Measurements from ENCODE around the gene BIK.
"Not testable (repeated sequence)": the region's sequence is repeated elsewhere in the genome, so short reads cannot be mapped to it uniquely, and the experiment has no call there.

The BIK gene

GRCh38 chr22:43104950-43105349, 5.6 kb upstream of the BIK start:
- not testable (repeated sequence) for DNase-seq (ENCODE audit: low spot score)

DNA sequence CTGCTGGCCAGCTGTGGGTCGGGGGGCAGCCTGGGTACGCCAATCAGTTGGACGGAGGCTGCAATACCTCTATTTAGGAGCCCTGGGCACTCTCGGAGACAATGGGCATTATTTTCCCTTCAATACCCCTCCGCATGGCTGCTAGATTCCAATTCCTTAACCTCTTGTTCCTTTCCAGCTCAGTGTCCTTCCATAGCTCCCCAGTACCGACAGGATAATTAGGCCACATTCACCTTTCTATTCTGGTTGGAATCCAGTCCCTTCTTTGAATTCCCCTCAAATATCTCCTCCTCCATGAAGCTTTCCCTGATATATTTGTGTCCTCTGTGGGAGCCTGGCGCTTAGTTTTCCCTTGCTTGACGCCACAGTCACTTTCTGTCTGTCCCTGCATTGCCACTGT, 4.2 kb upstream of the BIK start:
- no peak for DNase-seq (ENCODE audit: low spot score)

DNA sequence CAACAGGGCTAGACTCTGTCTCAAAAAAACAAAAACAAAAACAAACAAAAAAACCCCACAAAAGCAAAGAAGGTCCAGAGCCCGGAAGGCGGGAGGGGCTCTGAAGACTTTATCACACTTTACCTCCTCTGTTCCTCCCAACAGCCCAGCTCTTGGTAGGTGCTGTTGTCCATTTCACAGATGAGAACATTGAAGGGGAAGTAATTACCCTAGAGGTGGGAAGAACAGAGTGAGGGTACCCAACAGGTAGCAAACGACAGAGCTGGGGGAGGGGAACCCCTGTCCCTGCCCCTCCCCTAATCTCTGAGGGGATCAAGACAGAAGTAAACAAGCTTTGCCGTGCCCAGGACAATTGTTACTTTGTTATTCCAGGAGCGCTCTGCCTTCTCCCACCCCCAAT, 1.0 kb upstream of the BIK start:
- no peak for DNase-seq (ENCODE audit: low spot score)

DNA sequence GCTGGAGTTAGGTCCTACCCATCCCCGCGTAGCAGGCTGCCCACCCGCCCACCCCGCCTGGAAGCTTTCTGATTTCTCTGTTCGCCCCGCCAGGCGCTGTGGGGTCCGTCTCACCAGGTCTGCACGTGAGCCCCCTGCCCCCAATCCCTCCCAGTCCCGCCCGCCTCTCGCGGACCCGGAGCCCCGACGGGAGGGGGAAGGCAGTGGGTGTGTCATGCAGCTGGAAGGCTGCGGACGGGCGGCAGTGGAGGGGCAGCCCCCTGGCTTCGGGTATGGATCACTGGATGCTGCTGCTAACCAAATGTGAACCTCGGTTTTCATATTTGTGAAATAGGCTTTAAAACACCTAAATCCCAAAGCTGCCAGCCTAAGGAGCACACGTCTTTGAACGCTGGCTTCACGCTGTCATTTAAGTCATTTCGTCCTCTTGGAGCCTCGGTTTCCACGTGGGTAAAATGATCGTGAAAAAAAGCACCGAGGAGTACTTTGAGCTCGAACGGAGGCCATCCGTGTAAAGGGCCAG, 568 bp upstream of the BIK start:
- DNase-seq (ENCODE audit: low spot score), result no peak

- DNase-seq (ENCODE audit: low spot score), result peak; percentile 45
Observed at GRCh38 chr22:43110927-43111623, 525 bp downstream of the BIK start.

DNA sequence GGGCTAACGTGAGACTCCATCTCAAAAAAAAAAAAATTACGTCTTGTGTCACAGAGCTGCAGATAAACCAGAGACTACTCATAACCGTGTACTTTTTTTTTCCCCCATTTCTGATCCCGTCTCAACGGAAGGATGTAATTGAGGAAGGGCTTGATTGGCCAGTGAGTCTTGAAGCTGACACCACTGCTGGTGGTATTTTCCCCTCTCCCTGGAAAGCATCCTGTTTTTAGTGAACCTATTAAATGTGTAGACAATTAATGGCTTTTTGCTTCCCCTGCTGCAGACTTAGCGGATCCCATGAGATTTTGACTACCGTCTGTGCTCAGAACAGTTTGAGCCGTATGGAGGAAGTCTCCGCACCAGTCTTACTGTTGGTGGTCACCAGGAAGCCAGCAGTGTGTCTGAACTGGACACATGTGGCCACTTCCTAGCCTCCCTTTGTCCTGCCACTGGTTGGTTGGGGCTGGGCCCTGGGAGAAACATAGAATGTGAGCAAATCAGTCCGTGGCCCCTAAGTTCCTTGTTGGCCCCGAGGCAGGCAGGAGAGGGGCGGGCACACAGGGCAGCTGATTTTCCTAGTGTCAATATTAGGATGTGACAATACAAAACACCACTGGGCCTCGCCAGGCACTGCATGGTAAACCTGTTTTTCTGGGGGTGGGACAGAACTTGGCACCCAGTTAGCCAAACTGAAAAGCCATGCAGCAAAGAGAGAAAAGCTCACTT, 3.1 kb downstream of the BIK start:
- no peak for DNase-seq (ENCODE audit: low spot score)

DNA sequence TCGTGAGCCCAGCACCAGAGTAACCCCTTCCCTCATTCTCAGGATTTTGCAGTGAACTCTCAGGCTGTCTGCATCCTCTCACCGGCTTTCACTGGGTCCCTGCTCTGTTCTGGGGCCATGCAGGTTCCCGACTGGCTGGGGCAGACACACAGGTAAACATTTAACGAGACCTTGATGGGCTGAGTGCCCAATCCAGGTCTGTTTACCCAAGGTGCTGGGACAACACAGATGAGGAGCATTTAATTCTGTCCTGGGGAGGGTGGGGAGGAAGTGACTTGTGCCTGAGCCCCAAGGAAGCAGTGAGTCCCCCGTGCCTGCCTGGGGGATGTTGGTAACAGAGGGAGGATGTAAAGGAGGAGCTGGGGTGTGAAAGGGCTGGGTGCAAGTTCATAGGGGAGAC, 4.4 kb downstream of the BIK start:
- no peak for DNase-seq (ENCODE audit: low spot score)

DNA sequence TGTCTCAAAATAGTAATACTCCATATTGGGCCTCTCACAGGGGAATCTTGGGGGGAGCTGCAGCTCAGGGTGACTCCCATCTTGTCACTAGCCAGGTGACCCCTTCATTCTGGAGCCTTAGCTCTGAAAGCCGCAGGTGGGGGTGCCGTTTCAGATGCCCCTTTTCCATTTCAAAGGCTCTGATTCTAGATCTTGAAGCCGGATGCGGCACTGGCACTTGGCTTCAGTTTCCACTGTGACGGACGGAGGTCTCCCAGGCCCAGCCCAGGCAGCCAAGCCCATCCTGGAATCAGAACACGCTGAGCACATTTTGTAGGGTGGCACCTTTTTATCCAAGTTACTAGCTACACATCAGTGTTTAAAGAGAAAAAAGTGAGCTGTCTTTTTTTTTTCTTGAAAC, 6.4 kb downstream of the BIK start:
- DNase-seq (ENCODE audit: low spot score), result no peak

GRCh38 chr22:43118024-43118849, 7.7 kb downstream of the BIK start:
- DNase-seq (ENCODE audit: low spot score), result no peak

DNA sequence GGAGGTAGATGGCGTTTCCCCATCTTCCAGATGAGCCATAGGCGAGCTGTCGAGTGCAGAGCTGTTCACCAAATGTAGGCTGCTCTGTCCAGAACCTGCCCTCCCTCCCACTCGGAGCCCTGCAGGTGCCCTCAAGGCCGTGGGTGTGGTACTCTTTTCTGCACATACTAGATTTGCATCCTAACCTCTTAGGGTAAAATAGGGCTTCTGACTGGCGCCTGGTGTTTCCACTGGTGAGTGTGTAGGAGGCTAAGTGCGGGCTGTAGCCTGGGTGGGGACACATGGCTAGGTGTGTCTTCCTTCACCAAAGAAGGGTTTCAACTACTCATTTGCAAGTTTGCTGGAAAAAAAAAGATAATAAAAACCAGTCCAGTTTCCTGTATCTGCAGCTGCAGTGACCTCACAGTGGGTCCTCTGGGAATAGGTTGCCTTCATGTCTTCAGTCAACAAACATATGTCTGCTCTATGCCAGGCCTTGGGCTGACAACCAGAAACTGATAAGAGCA, 8.5 kb downstream of the BIK start:
- DNase-seq (ENCODE audit: low spot score), result no peak

DNA sequence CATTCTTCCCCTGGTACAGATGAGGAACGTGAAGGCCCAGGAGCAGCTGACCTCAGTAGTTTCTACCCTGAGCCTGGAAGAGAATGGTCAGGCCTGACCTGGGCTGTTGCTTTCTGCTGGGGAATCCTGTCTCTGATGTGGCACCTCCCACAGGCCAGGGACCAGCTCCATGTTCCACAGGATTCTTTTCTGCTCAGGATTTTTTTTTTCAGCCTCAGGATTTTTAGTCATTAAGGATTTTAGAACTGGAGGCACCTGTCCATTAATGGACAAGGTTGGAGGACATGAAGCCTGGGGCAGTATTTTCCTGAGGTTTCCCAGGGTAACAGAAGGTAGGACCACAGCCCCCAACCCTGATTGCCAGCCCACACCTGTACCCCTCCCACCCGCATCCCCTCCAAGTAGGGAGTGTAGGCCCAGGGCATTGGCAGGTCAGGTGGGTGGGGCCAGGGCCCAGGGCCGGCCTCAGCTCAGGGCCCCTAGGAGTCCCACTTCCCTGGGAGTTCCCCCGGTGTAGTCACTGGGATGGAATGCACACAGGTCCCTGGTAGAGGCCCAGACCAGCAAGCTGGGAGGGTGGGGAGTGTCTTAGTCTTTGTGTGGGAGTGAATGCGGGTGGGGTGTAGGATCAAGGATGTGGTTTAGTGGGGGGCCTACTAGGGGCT, 16.1 kb downstream of the BIK start:
- no peak for DNase-seq (ENCODE audit: low spot score)

DNA sequence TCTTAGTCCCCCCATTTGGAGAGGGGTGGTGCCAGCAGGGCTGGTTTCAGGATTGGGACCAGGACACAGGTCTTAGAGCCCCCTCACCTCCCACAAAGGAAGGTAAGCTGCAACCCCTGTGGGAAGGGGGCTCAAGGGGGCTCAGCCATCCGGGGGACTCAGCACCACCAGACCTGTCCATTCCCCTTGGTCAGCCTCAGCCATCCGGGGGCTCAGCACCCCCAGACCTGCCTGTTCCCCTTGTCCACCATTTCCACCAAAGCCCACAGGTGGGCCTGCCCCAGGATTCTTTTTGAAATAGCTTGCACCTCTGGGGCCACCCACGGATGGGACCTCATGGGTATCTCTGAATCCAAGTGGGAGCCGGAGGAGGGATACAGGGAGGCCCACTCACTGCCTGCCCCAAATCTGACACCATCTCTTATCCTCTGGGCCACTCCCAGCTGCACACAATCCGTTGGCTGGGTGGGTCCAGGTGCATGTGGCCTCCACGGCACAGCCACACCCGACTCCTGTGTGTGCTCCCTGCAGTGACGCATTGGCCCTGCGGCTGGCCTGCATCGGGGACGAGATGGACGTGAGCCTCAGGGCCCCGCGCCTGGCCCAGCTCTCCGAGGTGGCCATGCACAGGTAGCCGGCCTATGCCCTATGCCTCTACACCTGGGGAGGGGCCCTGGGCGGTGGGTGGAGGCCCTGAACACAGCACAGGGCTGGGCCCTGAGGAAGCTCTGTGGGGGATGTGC, 16.8 kb downstream of the BIK start:
- DNase-seq (ENCODE audit: low spot score), result no peak

DNA sequence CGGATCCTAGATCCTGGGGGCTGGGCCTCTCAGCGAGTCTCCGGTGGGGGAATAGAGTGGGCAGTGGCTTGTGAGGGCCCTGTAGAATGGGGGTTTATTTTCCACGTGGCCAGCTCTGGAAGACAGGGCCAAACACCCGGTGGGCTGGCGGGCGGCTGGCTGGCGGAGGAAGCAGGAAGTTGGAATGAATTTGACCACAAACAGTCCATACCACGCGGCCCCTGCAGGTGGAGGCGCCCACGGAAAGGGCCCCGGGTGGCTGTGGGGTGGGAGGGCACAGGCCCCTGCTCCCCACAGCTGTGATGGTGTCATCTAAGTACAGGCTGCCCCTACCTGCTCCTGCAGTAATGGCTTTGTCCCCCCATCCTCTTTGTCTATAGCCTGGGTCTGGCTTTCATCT, 17.6 kb downstream of the BIK start:
- no peak for DNase-seq (ENCODE audit: low spot score)

- no peak for DNase-seq (ENCODE audit: low spot score)
Observed at GRCh38 chr22:43128928-43129424, 18.4 kb downstream of the BIK start.

GRCh38 chr22:43129426-43130425, 19.2 kb downstream of the BIK start:
- DNase-seq (ENCODE audit: low spot score), result no peak

GRCh38 chr22:43131773-43132501, 21.4 kb downstream of the BIK start:
- DNase-seq (ENCODE audit: low spot score), result no peak

DNA sequence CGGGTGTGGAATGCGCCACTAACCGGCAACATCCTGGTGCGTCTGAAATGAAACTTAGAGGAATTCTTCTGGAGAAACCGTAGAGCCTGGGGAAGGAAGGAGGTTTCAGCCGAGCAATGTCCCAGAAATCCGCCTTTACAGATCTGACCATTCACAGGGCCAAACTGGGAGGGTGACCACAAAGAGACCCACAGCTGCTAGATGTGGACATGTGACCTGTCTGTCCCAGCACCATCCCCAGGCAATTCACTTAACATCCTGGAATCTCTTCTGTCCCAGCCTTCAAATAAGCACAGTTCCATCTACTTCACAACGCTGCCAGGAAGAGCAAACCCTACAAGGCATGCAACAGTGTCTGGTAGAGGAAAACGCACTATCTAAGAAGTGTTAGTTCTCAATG, 22.9 kb downstream of the BIK start:
- no peak for DNase-seq (ENCODE audit: low spot score)

- no peak for DNase-seq (ENCODE audit: low spot score)
Observed at GRCh38 chr22:43134553-43134952, 24.0 kb downstream of the BIK start.

DNA sequence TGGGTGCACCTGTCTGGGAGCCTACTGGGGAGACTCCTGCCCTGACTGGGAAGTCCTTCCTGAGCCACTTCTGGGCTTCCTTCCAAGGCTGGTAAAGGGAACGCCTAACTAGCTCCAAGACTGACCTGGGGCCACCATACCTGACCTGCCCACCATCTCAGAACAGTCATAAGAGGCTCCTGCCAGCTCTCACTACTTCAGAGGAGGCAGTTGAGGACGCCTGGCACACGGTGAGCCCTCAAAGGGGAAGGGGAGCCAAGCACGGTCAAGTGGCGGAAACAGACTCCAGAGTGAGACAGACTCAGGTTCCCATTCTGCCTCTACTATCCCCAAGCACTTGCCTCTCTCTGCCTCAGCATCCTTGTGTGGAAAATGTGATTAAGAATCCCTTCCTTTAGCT, 25.0 kb downstream of the BIK start:
- no peak for DNase-seq (ENCODE audit: low spot score)
